Suppressor macrophage treated with lipopolysaccharide for 1 hour (primary cell): ENCODE data around the gene CD1D.
"Not testable (repeated sequence)": the region's sequence is repeated elsewhere in the genome, so short reads cannot be mapped to it uniquely, and the experiment has no call there.

Experiments
- DNase-seq, 3 donors: peaks; one replicate each; pipeline ENCODE4 v3.0.0-alpha.2; 2020 to 2022

Gene CD1D

GRCh38 chr1:158176849-158177699, 3.6 kb upstream of the CD1D start:
- not testable (repeated sequence) for DNase-seq

GRCh38 chr1:158177700-158178450, 2.8 kb upstream of the CD1D start:
- peak; percentile 82 to 92 (median 84) for DNase-seq

GRCh38 chr1:158179301-158180041, 1.2 kb upstream of the CD1D start:
- DNase-seq: peak; percentile 25 to 40 (median 38)

- DNase-seq: no peak
Observed at GRCh38 chr1:158181577-158181922, 855 bp downstream of the CD1D start.

- DNase-seq: peak; percentile 83 to 91 (median 91)
Observed at GRCh38 chr1:158185770-158186169, 5.1 kb downstream of the CD1D start.

GRCh38 chr1:158186180-158186579, 5.5 kb downstream of the CD1D start:
- peak in 1 of 3 donors; percentile 18 for DNase-seq

GRCh38 chr1:158188611-158189010, 7.9 kb downstream of the CD1D start:
- no peak for DNase-seq

- DNase-seq: no peak
Observed at GRCh38 chr1:158189624-158190023, 8.9 kb downstream of the CD1D start.

- no peak for DNase-seq
Observed at GRCh38 chr1:158191299-158191698, 10.6 kb downstream of the CD1D start.

GRCh38 chr1:158196461-158196860, 15.8 kb downstream of the CD1D start:
- no peak for DNase-seq

- peak; percentile 35 to 73 (median 59) for DNase-seq
Observed at GRCh38 chr1:158199849-158200248, 19.2 kb downstream of the CD1D start.

GRCh38 chr1:158200527-158200926, 19.8 kb downstream of the CD1D start:
- no peak for DNase-seq

GRCh38 chr1:158203693-158204457, 23.2 kb downstream of the CD1D start:
- DNase-seq: peak; percentile 70 to 88 (median 83)

- no peak for DNase-seq
Observed at GRCh38 chr1:158204458-158204827, 23.7 kb downstream of the CD1D start.

GRCh38 chr1:158208586-158209116, 28.0 kb downstream of the CD1D start:
- DNase-seq: peak; percentile 43 to 74 (median 68)

GRCh38 chr1:158212320-158212719, 31.6 kb downstream of the CD1D start:
- DNase-seq: no peak

GRCh38 chr1:158223445-158223844, 42.8 kb downstream of the CD1D start:
- DNase-seq: peak in 1 of 3 donors; percentile 3

GRCh38 chr1:158227904-158228623, 47.4 kb downstream of the CD1D start:
- DNase-seq: no peak
